ENCODE measurements around the gene ADAMTSL4. TPM values are rescaled to one million over a fixed set of nuclear protein-coding genes. Genes with fewer than 3 reads are reported as not detected.
A peak's percentile ranks its signal among the peaks of the same experiment; 100 is the strongest.

ADAMTSL4 gene
- total and polyA plus RNA-seq, 7 donors: 7.4 to 109 (median 25.4) TPM

- intact Hi-C loops (cut with DNase I): no loop called here
- H3K4me1 ChIP-seq: peaks cover 6% of the 10 kb centered on the region
- H3K9me3 ChIP-seq: no peaks in the 10 kb centered on the region
- no peak for ATAC-seq
- peaks cover 0 to 29% of the 10 kb centered on the region in 2 donors for H3K36me3 ChIP-seq (ENCODE audit: insufficient read depth in 1 of 2, low read depth in 1 of 2)
- DNase-seq: peak in 1 of 2 donors; percentile 43
- WGBS, 3 donors: 92 to 96% (median 92%) methylated on average over 12 of the region's 12 CpGs
- H3K27me3 ChIP-seq (ENCODE audit: insufficient read depth in 3 of 3, low read length in 2 of 3): no peaks in the 10 kb centered on the region
- no peak overlapping the region for H3K27ac ChIP-seq
- H3K4me3 ChIP-seq: no peak overlapping the region
- TF ChIP-seq CTCF (IDR thresholded peaks at IDR 0.05): no peak
Measured at GRCh38 chr1:150511551-150511950, 37.7 kb upstream of the ADAMTSL4 start.

- DNase-seq (peak in 1 of 2 donors; percentile 23), ATAC-seq (no peak)
- no peak for TF ChIP-seq CTCF (IDR thresholded peaks at IDR 0.05)
- 86 to 93% (median 88%) methylated on average over 17 of the region's 17 CpGs for WGBS, 3 donors
- H3K4me1 ChIP-seq: peaks cover 6% of the 10 kb centered on the region
- intact Hi-C loops (cut with DNase I): loop anchor here in 1 of 2 donors (2.0 kb wide), 1 partner anchor 23 kb away; no protein-coding TSS in a partner anchor
- no peak overlapping the region for H3K27ac ChIP-seq
- peaks cover 0 to 24% of the 10 kb centered on the region in 2 donors for H3K36me3 ChIP-seq (ENCODE audit: insufficient read depth in 1 of 2, low read depth in 1 of 2)
- H3K27me3 ChIP-seq (ENCODE audit: insufficient read depth in 3 of 3, low read length in 2 of 3): no peaks in the 10 kb centered on the region
- H3K9me3 ChIP-seq: no peaks in the 10 kb centered on the region
- no peak overlapping the region for H3K4me3 ChIP-seq
Measured at GRCh38 chr1:150511985-150512660, 37.1 kb upstream of the ADAMTSL4 start.

- H3K4me1 ChIP-seq: peaks cover 6% of the 10 kb centered on the region
- intact Hi-C loops (cut with DNase I): loop anchor here in 1 of 2 donors (2.0 kb wide), 1 partner anchor 24 kb away; no protein-coding TSS in a partner anchor
- peaks cover 0 to 19% of the 10 kb centered on the region in 2 donors for H3K36me3 ChIP-seq (ENCODE audit: insufficient read depth in 1 of 2, low read depth in 1 of 2)
- DNase-seq (no peak), ATAC-seq (no peak)
- no peaks in the 10 kb centered on the region for H3K9me3 ChIP-seq
- H3K27me3 ChIP-seq (ENCODE audit: insufficient read depth in 3 of 3, low read length in 2 of 3): no peaks in the 10 kb centered on the region
- WGBS, 3 donors: 55 to 78% (median 57%) methylated on average over 2 of the region's 2 CpGs
- H3K4me3 ChIP-seq: no peak overlapping the region
- TF ChIP-seq CTCF (IDR thresholded peaks at IDR 0.05): no peak
- H3K27ac ChIP-seq: no peak overlapping the region
Measured at GRCh38 chr1:150512846-150513245, 36.4 kb upstream of the ADAMTSL4 start.

DNA sequence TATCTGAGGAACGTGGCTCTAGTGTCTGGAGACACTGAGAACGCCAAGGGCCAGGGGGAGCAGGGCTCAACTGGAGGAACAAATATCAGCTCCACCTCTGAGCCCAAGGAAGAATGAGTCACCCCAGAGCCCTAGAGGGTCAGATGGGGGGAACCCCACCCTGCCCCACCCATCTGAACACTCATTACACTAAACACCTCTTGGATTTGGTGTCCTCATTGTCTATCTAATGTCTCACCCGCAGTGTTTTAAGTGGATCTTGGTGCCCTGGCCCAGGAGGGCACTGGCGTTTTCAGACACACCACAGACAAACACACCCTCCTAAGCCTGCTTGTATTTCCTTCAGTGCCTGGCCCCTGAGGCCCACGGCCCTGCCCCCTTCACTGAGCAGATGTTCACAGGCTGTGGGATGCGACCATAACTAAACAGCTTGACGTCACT, 35.8 kb upstream of the ADAMTSL4 start:
- WGBS, 3 donors: 68 to 78% (median 75%) methylated on average over 7 of the region's 7 CpGs
- H3K4me3 ChIP-seq: no peak overlapping the region
- peaks cover 0 to 24% of the 10 kb centered on the region in 2 donors for H3K36me3 ChIP-seq (ENCODE audit: insufficient read depth in 1 of 2, low read depth in 1 of 2)
- H3K4me1 ChIP-seq: peaks cover 6% of the 10 kb centered on the region
- DNase-seq (peak in 1 of 2 donors; percentile 19), ATAC-seq (no peak)
- intact Hi-C loops (cut with DNase I): loop anchor here in 1 of 2 donors (2.0 kb wide), 1 partner anchor 25 kb away; no protein-coding TSS in a partner anchor
- no peaks in the 10 kb centered on the region for H3K9me3 ChIP-seq
- no peaks in the 10 kb centered on the region for H3K27me3 ChIP-seq (ENCODE audit: insufficient read depth in 3 of 3, low read length in 2 of 3)
- H3K27ac ChIP-seq: no peak overlapping the region
- no peak for TF ChIP-seq CTCF (IDR thresholded peaks at IDR 0.05)

Measured in psoas muscle (tissue), 8 donors.